H9 (cell line): ENCODE results near the gene KCNIP1. TPM values are rescaled to one million over a fixed set of nuclear protein-coding genes. Genes with fewer than 3 reads are reported as not detected.

Source experiments
- DNase-seq: peaks from one replicate; pipeline ENCODE4 v3.0.0-alpha.2; 2017
- H2AFZ ChIP-seq: one replicate; pipeline ENCODE4 v1.6.1; 2013; ENCODE audit warnings: mild to moderate bottlenecking, low read length, control low read depth, moderate library complexity
- H2AK5ac ChIP-seq: 2 replicates; pipeline ENCODE4 v1.6.1; 2013; ENCODE audit warnings: low read length, control low read depth, mixed read lengths; ENCODE audit not compliant: insufficient read length
- H2BK120ac ChIP-seq: one replicate; pipeline ENCODE4 v1.6.1; 2013; ENCODE audit warnings: low read depth, mild to moderate bottlenecking, low read length, control low read depth, inconsistent platforms; ENCODE audit not compliant: poor library complexity, severe bottlenecking
- H2BK12ac ChIP-seq: 2 replicates; pipeline ENCODE4 v1.6.1; 2013; ENCODE audit warnings: low read length, control low read depth, mixed read lengths, low read depth; ENCODE audit not compliant: insufficient read length
- H2BK15ac ChIP-seq: 2 replicates; pipeline ENCODE4 v1.6.1; 2013; ENCODE audit warnings: low read depth, low read length, control low read depth
- H2BK20ac ChIP-seq: one replicate; pipeline ENCODE4 v1.6.1; 2013; ENCODE audit warnings: low read depth, mild to moderate bottlenecking, low read length, control low read depth, inconsistent platforms; ENCODE audit not compliant: poor library complexity, severe bottlenecking
- H2BK5ac ChIP-seq: 2 replicates; pipeline ENCODE4 v1.6.1; 2013; ENCODE audit warnings: low read length, control low read depth, mixed read lengths; ENCODE audit not compliant: insufficient read length
- H3K14ac ChIP-seq: 2 replicates; pipeline ENCODE4 v1.6.1; 2013; ENCODE audit warnings: low read length, control low read depth; ENCODE audit not compliant: insufficient read depth
- H3K18ac ChIP-seq: 2 replicates; pipeline ENCODE4 v1.6.1; 2013; ENCODE audit warnings: low read depth, mild to moderate bottlenecking, mixed read lengths, low read length, control low read depth; ENCODE audit not compliant: insufficient read length
- H3K23ac ChIP-seq: 2 replicates; pipeline ENCODE4 v1.6.1; 2013; ENCODE audit warnings: low read length, control low read depth, mixed read lengths, low read depth; ENCODE audit not compliant: insufficient read length
- H3K23me2 ChIP-seq: 2 replicates; pipeline ENCODE4 v1.6.1; 2013; ENCODE audit warnings: low read depth, mild to moderate bottlenecking, mixed read lengths, low read length, control low read depth; ENCODE audit not compliant: insufficient read length, poor library complexity, severe bottlenecking
- H3K27ac ChIP-seq: 2 replicates; pipeline ENCODE4 v1.5.1; 2013; ENCODE audit warnings: low read length, control low read depth, mixed read lengths, low read depth; ENCODE audit not compliant: insufficient read length
- H3K27me3 ChIP-seq: 2 replicates; pipeline ENCODE4 v1.6.1; 2013; ENCODE audit warnings: low read length, control low read depth, inconsistent platforms; ENCODE audit not compliant: insufficient read depth
- H3K4ac ChIP-seq: 2 replicates; pipeline ENCODE4 v1.6.1; 2013; ENCODE audit warnings: low read depth, mild to moderate bottlenecking, control low read depth, inconsistent platforms, low read length, moderate library complexity
- H3K4me1 ChIP-seq: 2 replicates; pipeline ENCODE4 v1.6.1; 2013; ENCODE audit warnings: low read length, control low read depth, inconsistent platforms; ENCODE audit not compliant: insufficient read depth
- H3K4me2 ChIP-seq: 2 replicates; pipeline ENCODE4 v1.6.1; 2013; ENCODE audit warnings: low read length, control low read depth, mixed read lengths; ENCODE audit not compliant: insufficient read length, insufficient read depth
- H3K56ac ChIP-seq: 2 replicates; pipeline ENCODE4 v1.6.1; 2013; ENCODE audit warnings: low read depth, mild to moderate bottlenecking, mixed read lengths, low read length, control low read depth; ENCODE audit not compliant: insufficient read length
- H3K79me1 ChIP-seq: 2 replicates; pipeline ENCODE4 v1.6.1; 2013; ENCODE audit warnings: low read depth, mild to moderate bottlenecking, moderate library complexity, low read length, control low read depth, inconsistent platforms; ENCODE audit not compliant: insufficient read depth, poor library complexity, severe bottlenecking
- H3K79me2 ChIP-seq: 2 replicates; pipeline ENCODE4 v1.6.1; 2013; ENCODE audit warnings: low read length, control low read depth, inconsistent platforms; ENCODE audit not compliant: insufficient read depth
- H3K9ac ChIP-seq: 2 replicates; pipeline ENCODE4 v1.6.1; 2013; ENCODE audit warnings: low read length, control low read depth, mixed read lengths; ENCODE audit not compliant: insufficient read length; ENCODE audit errors: extremely low read depth
- H3K9me3 ChIP-seq: one replicate; pipeline ENCODE4 v1.6.1; 2013; ENCODE audit warnings: low read depth, low read length, inconsistent platforms; ENCODE audit not compliant: control insufficient read depth
- H3T11ph ChIP-seq: one replicate; pipeline ENCODE4 v1.6.1; 2013; ENCODE audit warnings: mild to moderate bottlenecking, low read length, control low read depth, inconsistent platforms
- H4K20me1 ChIP-seq: one replicate; pipeline ENCODE4 v1.6.1; 2013; ENCODE audit not compliant: control insufficient read depth, insufficient read length, insufficient read depth
- H4K5ac ChIP-seq: 2 replicates; pipeline ENCODE4 v1.6.1; 2013; ENCODE audit warnings: low read depth, mild to moderate bottlenecking, mixed read lengths, low read length, control low read depth; ENCODE audit not compliant: insufficient read length
- H4K8ac ChIP-seq: replicated peaks from 2 replicates; pipeline ENCODE4 v1.6.1; 2013; ENCODE audit warnings: low read length, control low read depth, mixed read lengths, low read depth; ENCODE audit not compliant: insufficient read length
- H4K91ac ChIP-seq: 2 replicates; pipeline ENCODE4 v1.6.1; 2013; ENCODE audit warnings: low read depth, mild to moderate bottlenecking, moderate library complexity, mixed read lengths, low read length, control low read depth; ENCODE audit not compliant: insufficient read length
- H3K27ac Mint-ChIP-seq, 3 experiments: 2 replicates in 2 of 3; 3 replicates in 1 of 3; pipeline ENCODE4 v1.8.0; 2020 to 2021; ENCODE audit warnings: mixed read lengths in 3 of 3, mild to moderate bottlenecking in 1 of 3, moderate library complexity in 1 of 3
- H3K27me3 Mint-ChIP-seq: 2 replicates; pipeline ENCODE4 v1.8.0; 2021; ENCODE audit warnings: low read depth, mild to moderate bottlenecking, moderate library complexity, mixed read lengths
- H3K36me3 Mint-ChIP-seq, 3 experiments: 2 replicates in 2 of 3; 3 replicates in 1 of 3; pipeline ENCODE4 v1.8.0; 2020 to 2021; ENCODE audit warnings: low read depth in 3 of 3, mixed read lengths in 3 of 3; ENCODE audit not compliant: insufficient read depth in 1 of 3
- H3K4me1 Mint-ChIP-seq, 2 experiments: 2 replicates each; pipeline ENCODE4 v1.8.0; 2020; ENCODE audit warnings: mixed read lengths in 2 of 2
- H3K4me3 Mint-ChIP-seq, 2 experiments: 2 replicates in 1 of 2; 3 replicates in 1 of 2; pipeline ENCODE4 v1.8.0; 2020 to 2021; ENCODE audit warnings: mild to moderate bottlenecking in 2 of 2, mixed read lengths in 2 of 2, moderate library complexity in 1 of 2
- H3K9me3 Mint-ChIP-seq, 2 experiments: 2 replicates in 1 of 2; 3 replicates in 1 of 2; pipeline ENCODE4 v1.8.0; 2020; ENCODE audit warnings: mild to moderate bottlenecking in 2 of 2, mixed read lengths in 2 of 2, moderate library complexity in 1 of 2
- CTCF ChIP-seq: fragments of 200-600 bp; sonication (generic); conservative IDR thresholded peaks from 3 replicates; pipeline ENCODE4 v1.8.0; 2021; ENCODE audit warnings: antibody characterized with exemption, mild to moderate bottlenecking
- WGBS: extraction: QIAGEN DNeasy Blood & Tissue Kit; methylation state at CpG from one replicate; pipeline ENCODE4 v1.1.7; 2013; ENCODE audit warnings: missing lambda C conversion rate, low lambda C conversion rate, mixed read lengths; ENCODE audit not compliant: insufficient read length; ENCODE audit errors: extremely low coverage; 5-methylcytosine and 5-hydroxymethylcytosine counted together
- total RNA-seq: library from RNA; stranded (reverse); gene quantifications from 2 replicates; pipeline ENCODE4 v1.2.1, GENCODE V29; 2021

KCNIP1 gene
- total RNA-seq, 1 experiment from 2014 or later = 0.63 TPM

GRCh38 chr5:170648541-170648940, 144.7 kb downstream of the KCNIP1 start:
- no peak overlapping the region for H3T11ph ChIP-seq
- H3K4me3 Mint-ChIP-seq = no peak overlapping the region
- H3K27me3 Mint-ChIP-seq = peaks cover 5% of the 10 kb centered on the region
- peaks cover 6 to 7% of the 10 kb centered on the region in 2 experiments for H3K9me3 Mint-ChIP-seq
- TF ChIP-seq CTCF = no peak
- H3K9ac ChIP-seq = no peak overlapping the region
- no peaks in the 10 kb centered on the region for H3K4me1 ChIP-seq
- H3K18ac ChIP-seq = no peak overlapping the region
- no peak overlapping the region for H2AK5ac ChIP-seq
- no peaks in the 10 kb centered on the region for H4K20me1 ChIP-seq
- H3K4me1 Mint-ChIP-seq = peaks cover 18 to 24% of the 10 kb centered on the region in 2 experiments
- H3K9me3 ChIP-seq = no peaks in the 10 kb centered on the region
- no peak overlapping the region for H3K14ac ChIP-seq
- no peak overlapping the region for H3K27ac ChIP-seq
- no peak overlapping the region for H3K4ac ChIP-seq
- no peak overlapping the region for H2BK20ac ChIP-seq
- no peak for DNase-seq
- H3K79me1 ChIP-seq = no peaks in the 10 kb centered on the region
- no peaks in the 10 kb centered on the region for H3K27me3 ChIP-seq
- no peak overlapping the region for H3K27ac Mint-ChIP-seq
- H2BK12ac ChIP-seq = no peak overlapping the region
- no peak overlapping the region for H4K5ac ChIP-seq
- no peak overlapping the region for H2AFZ ChIP-seq
- no peaks in the 10 kb centered on the region for H3K36me3 Mint-ChIP-seq
- no peak overlapping the region for H3K56ac ChIP-seq
- no CpG with 5 or more reads among the region's 2 CpGs for WGBS
- no peak overlapping the region for H3K4me2 ChIP-seq
- H3K79me2 ChIP-seq = no peaks in the 10 kb centered on the region
- H4K91ac ChIP-seq = no peak overlapping the region
- H2BK120ac ChIP-seq = no peak overlapping the region
- no peak overlapping the region for H2BK5ac ChIP-seq
- no peak overlapping the region for H4K8ac ChIP-seq
- H3K23ac ChIP-seq = no peak overlapping the region
- H2BK15ac ChIP-seq = no peak overlapping the region
- H3K23me2 ChIP-seq = no peaks in the 10 kb centered on the region
